Measurements from ENCODE around the gene PLEKHA8.

- TF ChIP-seq CTCF (IDR thresholded peaks at IDR 0.05) (no peak), POLR2A (IDR thresholded peaks at IDR 0.05) (no peak), EP300 (IDR thresholded peaks at IDR 0.05) (no peak)
Observed at GRCh38 chr7:30023524-30023923, 4.7 kb upstream of the PLEKHA8 start.

Measured in tibial nerve (tissue), 4 donors.